Epidermal melanocyte (primary cell): ENCODE data around the gene TMCO4.
A peak's percentile ranks its signal among the peaks of the same experiment; 100 is the strongest.
"Not testable (repeated sequence)": the region's sequence is repeated elsewhere in the genome, so short reads cannot be mapped to it uniquely, and the experiment has no call there.

Source experiments
- DNase-seq: peaks from one replicate; pipeline ENCODE4 v3.0.0; 2011; ENCODE audit warnings: low spot score; ENCODE audit not compliant: insufficient read length

Gene TMCO4

GRCh38 chr1:19799230-19800075, at the start of gene TMCO4:
Gene TMCO4 (minus strand): TSS chr1:19799916. CDS start chr1:19780758, 19,158 bp downstream.
- peak; percentile 65 for DNase-seq

- not testable (repeated sequence) for DNase-seq
These were observed 49.6 kb upstream of the TMCO4 start for GRCh38 chr1:19849307-19849706.

DNA sequence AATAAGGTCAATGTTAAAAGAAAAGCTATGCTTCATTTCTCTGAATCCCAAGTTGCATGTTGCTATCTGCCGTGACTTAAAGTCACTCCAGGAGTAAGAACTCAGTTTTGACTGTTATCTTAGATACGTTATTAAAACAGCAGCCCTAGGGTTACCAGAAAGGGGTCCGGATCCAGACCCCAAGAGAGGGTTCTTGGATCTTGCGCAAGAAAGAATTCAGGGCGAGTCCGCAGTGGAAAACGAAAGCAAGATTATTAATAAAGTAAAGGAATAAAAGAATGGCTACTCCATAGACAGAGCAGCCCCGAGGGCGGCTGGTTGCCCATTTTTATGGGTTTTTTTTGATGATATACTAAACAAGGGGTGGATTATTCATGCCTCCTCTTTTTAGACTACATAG, 47.6 kb upstream of the TMCO4 start:
- DNase-seq: not testable (repeated sequence)

GRCh38 chr1:19846338-19846737, 46.6 kb upstream of the TMCO4 start:
- no peak for DNase-seq

GRCh38 chr1:19845555-19845954, 45.8 kb upstream of the TMCO4 start:
- DNase-seq: no peak

GRCh38 chr1:19844731-19845495, 45.2 kb upstream of the TMCO4 start:
- DNase-seq: no peak

- no peak for DNase-seq
These were observed 40.5 kb upstream of the TMCO4 start for GRCh38 chr1:19840228-19840627.

DNA sequence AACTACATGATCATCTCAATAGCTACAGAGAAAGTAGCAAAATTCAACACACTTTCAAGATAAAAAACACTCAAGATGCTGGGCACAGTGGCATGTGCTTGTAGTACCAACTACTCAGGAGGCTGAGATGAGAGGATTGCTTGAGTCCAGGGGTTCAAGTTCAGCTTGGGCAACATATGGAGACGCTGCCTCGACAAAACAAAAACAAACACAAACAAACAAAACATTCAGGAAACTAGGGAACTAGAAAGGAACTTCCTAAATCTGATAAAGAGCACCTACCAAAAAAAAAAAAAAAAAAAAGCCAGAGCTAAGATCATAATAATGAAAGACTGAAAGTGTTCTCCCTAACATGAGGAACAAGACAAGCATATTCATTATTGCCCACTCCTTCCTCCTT, 38.1 kb upstream of the TMCO4 start:
- no peak for DNase-seq

- DNase-seq: no peak
These were observed 35.9 kb upstream of the TMCO4 start for GRCh38 chr1:19835578-19835977.

DNA sequence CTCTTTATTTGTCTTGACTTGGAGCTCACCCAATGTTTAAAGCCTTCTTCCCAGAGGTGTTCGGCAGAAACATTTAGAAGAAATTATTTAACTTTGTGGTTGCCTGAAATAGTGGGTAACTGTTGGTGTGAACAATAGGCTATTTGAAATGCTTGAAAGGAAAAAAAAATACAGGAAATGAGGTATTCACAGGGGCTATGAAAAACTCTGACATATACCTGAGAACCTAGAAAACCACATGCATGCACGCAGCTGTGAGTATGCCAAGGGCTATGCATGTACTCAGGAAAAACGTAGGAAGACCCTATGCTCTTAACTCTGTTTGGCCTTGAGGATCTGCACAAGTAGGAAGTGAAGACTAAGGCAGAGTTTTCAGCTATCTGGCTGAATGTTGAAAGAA, 31.7 kb upstream of the TMCO4 start:
- DNase-seq: no peak

- DNase-seq: no peak
These were observed 28.8 kb upstream of the TMCO4 start for GRCh38 chr1:19828546-19828945.

DNA sequence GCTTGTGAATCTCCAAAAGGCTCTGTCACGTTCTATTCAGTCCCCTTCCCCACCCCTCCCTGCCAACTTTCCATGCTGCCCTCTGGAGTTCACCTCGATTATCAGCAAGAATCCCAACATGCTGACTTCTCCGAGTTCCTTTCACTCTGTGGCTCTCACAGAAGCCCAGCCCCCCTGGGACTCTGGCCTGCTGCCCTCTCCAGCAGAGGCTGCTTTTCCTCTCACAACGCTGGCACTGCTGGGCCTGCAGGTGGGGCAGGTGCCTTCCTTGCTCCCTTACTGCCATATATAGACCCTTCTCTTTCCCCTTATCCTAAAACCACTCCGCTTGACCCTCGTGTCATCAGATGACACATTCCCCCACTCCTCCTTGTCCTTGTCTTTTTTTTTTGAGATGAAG, 25.6 kb upstream of the TMCO4 start:
- no peak for DNase-seq

DNA sequence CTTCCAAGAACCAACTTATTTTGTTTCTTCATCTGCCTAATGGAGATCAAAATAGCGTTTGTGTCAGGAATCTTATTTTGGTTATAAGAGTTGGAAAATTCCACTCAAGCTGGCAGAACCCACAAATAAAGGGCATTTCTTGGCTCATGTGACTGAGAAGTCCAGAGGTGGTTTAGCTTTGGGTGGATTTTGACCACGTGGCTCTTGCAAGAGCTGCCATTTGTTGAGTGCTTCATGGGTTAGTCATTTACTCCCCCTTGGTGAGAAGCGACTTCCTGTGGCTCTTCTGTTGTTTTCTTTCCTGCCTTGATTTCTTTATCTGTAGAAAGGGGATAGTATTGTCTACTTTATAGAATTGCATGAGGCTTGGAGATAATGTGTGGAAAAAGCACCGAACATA, 24.8 kb upstream of the TMCO4 start:
- no peak for DNase-seq

GRCh38 chr1:19824036-19824435, 24.3 kb upstream of the TMCO4 start:
- DNase-seq: no peak

DNA sequence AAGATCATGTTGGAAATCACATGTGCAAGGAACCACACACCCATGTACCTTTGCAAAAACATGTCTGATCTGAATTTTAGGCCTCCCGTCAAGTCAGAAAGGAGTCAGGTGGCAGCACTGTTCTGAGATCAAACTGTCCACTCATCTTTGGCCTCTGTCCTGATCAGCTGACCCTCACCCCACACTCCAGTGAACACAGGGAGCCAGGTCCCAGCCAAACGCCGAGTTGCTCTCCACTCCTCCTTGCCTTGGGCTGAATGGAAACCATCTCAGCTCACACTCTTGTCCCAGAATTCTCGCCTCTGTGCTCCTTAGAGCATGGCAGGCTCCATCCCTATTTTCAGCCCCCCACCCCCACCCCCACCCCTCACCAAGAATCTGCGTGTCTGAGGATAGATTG, 20.0 kb upstream of the TMCO4 start:
- no peak for DNase-seq

- no peak for DNase-seq
These were observed 18.6 kb upstream of the TMCO4 start for GRCh38 chr1:19818324-19818723.

DNA sequence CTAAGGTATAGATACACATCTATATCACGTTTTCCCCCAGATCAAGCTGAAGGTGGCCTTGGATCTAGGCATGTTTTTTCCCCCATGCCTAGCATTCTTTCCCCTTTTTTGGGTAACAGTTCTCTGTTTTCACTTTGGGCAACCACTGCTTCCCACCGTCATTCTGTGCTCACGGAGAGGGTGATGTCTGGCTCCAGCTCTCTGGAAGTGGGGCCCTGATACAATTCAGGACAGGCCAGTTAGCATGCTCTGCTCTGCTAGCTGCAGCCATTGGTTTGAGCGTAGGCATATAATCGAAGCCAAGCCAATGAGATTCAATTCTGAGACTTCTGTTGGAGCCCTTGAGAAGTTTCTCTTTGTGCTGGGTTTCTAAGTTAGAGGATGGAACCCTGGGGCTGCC, 17.4 kb upstream of the TMCO4 start:
- no peak for DNase-seq

- DNase-seq: not testable (repeated sequence)
These were observed 17.0 kb upstream of the TMCO4 start for GRCh38 chr1:19816737-19817086.

- no peak for DNase-seq
These were observed 16.4 kb upstream of the TMCO4 start for GRCh38 chr1:19815801-19816736.

- DNase-seq: no peak
These were observed 15.2 kb upstream of the TMCO4 start, which contains the start of gene RNF186 for GRCh38 chr1:19814681-19815503. Gene RNF186 (minus strand): TSS chr1:19815283. CDS start chr1:19815101, 182 bp downstream.

DNA sequence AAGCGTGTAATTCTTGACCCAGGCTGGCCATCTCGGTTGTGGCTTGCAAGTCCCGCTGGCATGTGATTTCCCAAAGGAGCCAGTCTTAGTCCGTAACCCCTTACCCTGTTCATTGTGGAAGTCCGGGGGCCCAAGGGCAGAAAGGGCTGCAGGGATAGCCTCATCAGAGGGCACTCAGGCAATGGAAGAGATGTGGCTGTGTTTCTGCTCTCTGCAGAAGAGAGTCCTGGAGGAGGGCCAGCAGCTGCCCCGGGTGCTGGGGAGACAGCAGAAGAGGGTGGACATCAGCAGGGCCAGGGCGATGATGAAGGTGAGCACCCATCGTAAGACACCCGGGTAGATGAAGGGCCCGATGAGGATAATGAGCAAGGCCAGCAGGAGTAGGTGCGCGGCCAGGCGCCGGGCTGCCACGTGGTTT, 14.5 kb upstream of the TMCO4 start:
- no peak for DNase-seq
